HepG2 (cell line): Measurements from ENCODE around the gene ATXN7L3. TPM values are rescaled to one million over a fixed set of nuclear protein-coding genes. Genes with fewer than 3 reads are reported as not detected.

Source experiments
- ATF1 ChIP-seq: IDR thresholded peaks from 2 replicates; pipeline ENCODE4 v1.6.1; 2016; ENCODE audit warnings: mild to moderate bottlenecking, control low read depth
- CEBPZ ChIP-seq: IDR thresholded peaks from 2 replicates; pipeline ENCODE4 v1.6.1; 2012; ENCODE audit warnings: low read length, improper control_type of control experiment
- CSRNP1 ChIP-seq: sonication (generic); formaldehyde crosslinking; IDR thresholded peaks from 2 replicates; pipeline ENCODE4 v1.8.1; 2023; ENCODE audit warnings: mild to moderate bottlenecking, missing genetic modification reagents
- HDAC2 ChIP-seq: sonication (generic); formaldehyde crosslinking; IDR thresholded peaks from 2 replicates; pipeline ENCODE4 v1.4.0; 2020; ENCODE audit warnings: missing genetic modification reagents
- NFE2L2 ChIP-seq: fragments of 150-350 bp; IDR thresholded peaks from 2 replicates; pipeline ENCODE4 v1.6.1; 2014; ENCODE audit warnings: low read length
- NFRKB ChIP-seq: fragments of 450-650 bp; IDR thresholded peaks from 2 replicates; pipeline ENCODE4 v1.6.1; 2017
- SALL2 ChIP-seq: sonication (generic); formaldehyde crosslinking; IDR thresholded peaks from 2 replicates; pipeline ENCODE4 v1.8.1; 2023; ENCODE audit warnings: mild to moderate bottlenecking, missing genetic modification reagents, inconsistent platforms
- ZMYM3 ChIP-seq: sonication (generic); formaldehyde crosslinking; IDR thresholded peaks from 2 replicates; pipeline ENCODE4 v1.5.1; 2020; ENCODE audit warnings: mild to moderate bottlenecking, missing genetic modification reagents
- ZNF251 ChIP-seq: sonication (generic); formaldehyde crosslinking; IDR thresholded peaks from 2 replicates; pipeline ENCODE4 v1.9.0; 2021; ENCODE audit warnings: mild to moderate bottlenecking, missing genetic modification reagents
- ZNF557 ChIP-seq: sonication (generic); formaldehyde crosslinking; IDR thresholded peaks from 2 replicates; pipeline ENCODE4 v1.4.0; 2020; ENCODE audit warnings: missing genetic modification reagents
- ZNF567 ChIP-seq: sonication (generic); formaldehyde crosslinking; IDR thresholded peaks from 2 replicates; pipeline ENCODE4 v1.8.1; 2023; ENCODE audit warnings: mild to moderate bottlenecking, missing genetic modification reagents, borderline replicate concordance
- polyA plus RNA-seq, 8 experiments: library from polyadenylated mRNA; depleted of rRNA in 3 of 8; stranded (reverse) in 7 of 8; unstranded in 1 of 8; fragments of >200 nt; fragmentation: Illumina TruSeq in 4 of 8; extraction: Trizol in 4 of 8; gene quantifications; 2 replicates each; pipeline versions ENCODE4 v1.2.1 to v1.2.3, GENCODE V29; 2011 to 2016; ENCODE audit warnings: low read depth in 4 of 8, missing spikeins in 1 of 8, mixed read lengths in 1 of 8; ENCODE audit not compliant: insufficient read depth in 1 of 8
- total RNA-seq, 5 experiments: library from RNA; depleted of rRNA; stranded (reverse); fragments of >200 nt; fragmentation: Illumina TruSeq; extraction: Trizol; gene quantifications; 2 replicates each; pipeline ENCODE4 v1.2.3, GENCODE V29; 2016; ENCODE audit warnings: low read depth in 1 of 5
- TF ChIP-seq, protein P1 (sequence below): sonication (generic); formaldehyde crosslinking; IDR thresholded peaks from 2 replicates; pipeline ENCODE4 v1.9.0; 2021; ENCODE audit warnings: mild to moderate bottlenecking, missing genetic modification reagents
- TF ChIP-seq, protein P2 (sequence below): sonication (generic); formaldehyde crosslinking; IDR thresholded peaks from 2 replicates; pipeline ENCODE4 v1.5.0; 2020; ENCODE audit warnings: mild to moderate bottlenecking, missing genetic modification reagents

ATXN7L3 gene
- total and polyA plus RNA-seq, 2 of the 13 experiments (the other 11 are each of a cell fraction or from before 2014, with no cell fraction given), result 44.5 to 59.1 TPM

GRCh38 chr17:44218344-44219107 lies 18.8 kb upstream of the ATXN7L3 start (continued):
- TF ChIP-seq, protein P1, sequence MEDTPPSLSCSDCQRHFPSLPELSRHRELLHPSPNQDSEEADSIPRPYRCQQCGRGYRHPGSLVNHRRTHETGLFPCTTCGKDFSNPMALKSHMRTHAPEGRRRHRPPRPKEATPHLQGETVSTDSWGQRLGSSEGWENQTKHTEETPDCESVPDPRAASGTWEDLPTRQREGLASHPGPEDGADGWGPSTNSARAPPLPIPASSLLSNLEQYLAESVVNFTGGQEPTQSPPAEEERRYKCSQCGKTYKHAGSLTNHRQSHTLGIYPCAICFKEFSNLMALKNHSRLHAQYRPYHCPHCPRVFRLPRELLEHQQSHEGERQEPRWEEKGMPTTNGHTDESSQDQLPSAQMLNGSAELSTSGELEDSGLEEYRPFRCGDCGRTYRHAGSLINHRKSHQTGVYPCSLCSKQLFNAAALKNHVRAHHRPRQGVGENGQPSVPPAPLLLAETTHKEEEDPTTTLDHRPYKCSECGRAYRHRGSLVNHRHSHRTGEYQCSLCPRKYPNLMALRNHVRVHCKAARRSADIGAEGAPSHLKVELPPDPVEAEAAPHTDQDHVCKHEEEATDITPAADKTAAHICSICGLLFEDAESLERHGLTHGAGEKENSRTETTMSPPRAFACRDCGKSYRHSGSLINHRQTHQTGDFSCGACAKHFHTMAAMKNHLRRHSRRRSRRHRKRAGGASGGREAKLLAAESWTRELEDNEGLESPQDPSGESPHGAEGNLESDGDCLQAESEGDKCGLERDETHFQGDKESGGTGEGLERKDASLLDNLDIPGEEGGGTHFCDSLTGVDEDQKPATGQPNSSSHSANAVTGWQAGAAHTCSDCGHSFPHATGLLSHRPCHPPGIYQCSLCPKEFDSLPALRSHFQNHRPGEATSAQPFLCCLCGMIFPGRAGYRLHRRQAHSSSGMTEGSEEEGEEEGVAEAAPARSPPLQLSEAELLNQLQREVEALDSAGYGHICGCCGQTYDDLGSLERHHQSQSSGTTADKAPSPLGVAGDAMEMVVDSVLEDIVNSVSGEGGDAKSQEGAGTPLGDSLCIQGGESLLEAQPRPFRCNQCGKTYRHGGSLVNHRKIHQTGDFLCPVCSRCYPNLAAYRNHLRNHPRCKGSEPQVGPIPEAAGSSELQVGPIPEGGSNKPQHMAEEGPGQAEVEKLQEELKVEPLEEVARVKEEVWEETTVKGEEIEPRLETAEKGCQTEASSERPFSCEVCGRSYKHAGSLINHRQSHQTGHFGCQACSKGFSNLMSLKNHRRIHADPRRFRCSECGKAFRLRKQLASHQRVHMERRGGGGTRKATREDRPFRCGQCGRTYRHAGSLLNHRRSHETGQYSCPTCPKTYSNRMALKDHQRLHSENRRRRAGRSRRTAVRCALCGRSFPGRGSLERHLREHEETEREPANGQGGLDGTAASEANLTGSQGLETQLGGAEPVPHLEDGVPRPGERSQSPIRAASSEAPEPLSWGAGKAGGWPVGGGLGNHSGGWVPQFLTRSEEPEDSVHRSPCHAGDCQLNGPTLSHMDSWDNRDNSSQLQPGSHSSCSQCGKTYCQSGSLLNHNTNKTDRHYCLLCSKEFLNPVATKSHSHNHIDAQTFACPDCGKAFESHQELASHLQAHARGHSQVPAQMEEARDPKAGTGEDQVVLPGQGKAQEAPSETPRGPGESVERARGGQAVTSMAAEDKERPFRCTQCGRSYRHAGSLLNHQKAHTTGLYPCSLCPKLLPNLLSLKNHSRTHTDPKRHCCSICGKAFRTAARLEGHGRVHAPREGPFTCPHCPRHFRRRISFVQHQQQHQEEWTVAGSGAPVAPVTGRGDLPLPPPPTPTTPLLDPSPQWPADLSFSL (CRISPR knock-in tag), result no peak
- TF ChIP-seq CSRNP1 (no peak; the same call in 1 of the 2 replicates), NFE2L2 (no peak), ZNF557 (CRISPR knock-in tag) (no peak), NFRKB (no peak), ZNF251 (CRISPR knock-in tag) (no peak), ZMYM3 (no peak), ATF1 (CRISPR knock-in tag) (no peak), HDAC2 (CRISPR knock-in tag) (peak; percentile 31), CEBPZ (no peak), SALL2 (CRISPR knock-in tag) (no peak; the same call in 1 of the 2 replicates), ZNF567 (CRISPR knock-in tag) (no peak)
- TF ChIP-seq, protein P2, sequence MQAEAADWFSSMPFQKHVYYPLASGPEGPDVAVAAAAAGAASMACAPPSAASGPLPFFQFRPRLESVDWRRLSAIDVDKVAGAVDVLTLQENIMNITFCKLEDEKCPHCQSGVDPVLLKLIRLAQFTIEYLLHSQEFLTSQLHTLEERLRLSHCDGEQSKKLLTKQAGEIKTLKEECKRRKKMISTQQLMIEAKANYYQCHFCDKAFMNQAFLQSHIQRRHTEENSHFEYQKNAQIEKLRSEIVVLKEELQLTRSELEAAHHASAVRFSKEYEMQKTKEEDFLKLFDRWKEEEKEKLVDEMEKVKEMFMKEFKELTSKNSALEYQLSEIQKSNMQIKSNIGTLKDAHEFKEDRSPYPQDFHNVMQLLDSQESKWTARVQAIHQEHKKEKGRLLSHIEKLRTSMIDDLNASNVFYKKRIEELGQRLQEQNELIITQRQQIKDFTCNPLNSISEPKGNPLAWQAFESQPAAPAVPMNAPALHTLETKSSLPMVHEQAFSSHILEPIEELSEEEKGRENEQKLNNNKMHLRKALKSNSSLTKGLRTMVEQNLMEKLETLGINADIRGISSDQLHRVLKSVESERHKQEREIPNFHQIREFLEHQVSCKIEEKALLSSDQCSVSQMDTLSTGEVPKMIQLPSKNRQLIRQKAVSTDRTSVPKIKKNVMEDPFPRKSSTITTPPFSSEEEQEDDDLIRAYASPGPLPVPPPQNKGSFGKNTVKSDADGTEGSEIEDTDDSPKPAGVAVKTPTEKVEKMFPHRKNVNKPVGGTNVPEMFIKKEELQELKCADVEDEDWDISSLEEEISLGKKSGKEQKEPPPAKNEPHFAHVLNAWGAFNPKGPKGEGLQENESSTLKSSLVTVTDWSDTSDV (CRISPR knock-in tag), result no peak
